KBM-7 (cell line): ENCODE measurements around the gene CCKAR.

Experiments
- DNase-seq: peaks from one replicate; pipeline ENCODE4 v3.0.0-alpha.2; 2015
- in situ Hi-C: fragments of 300-500 bp; cut with MboI; formaldehyde crosslinking; loops from 2 replicates; pipeline ENCODE4 v1.14.3; 2020; ENCODE audit warnings: low sequenced_read_pairs, low pct_unique_long_range_greater_than_20kb, mixed read lengths

CCKAR gene

GRCh38 chr4:26431461-26432180, 58.7 kb downstream of the CCKAR start:
- no peak for DNase-seq
- in situ Hi-C loops, result no loop called here
